ENCODE results near the gene WNT16. TPM values are rescaled to one million over a fixed set of nuclear protein-coding genes. Genes with fewer than 3 reads are reported as not detected.

WNT16 gene
- polyA plus RNA-seq, 1 donor: 0.22 TPM

DNA sequence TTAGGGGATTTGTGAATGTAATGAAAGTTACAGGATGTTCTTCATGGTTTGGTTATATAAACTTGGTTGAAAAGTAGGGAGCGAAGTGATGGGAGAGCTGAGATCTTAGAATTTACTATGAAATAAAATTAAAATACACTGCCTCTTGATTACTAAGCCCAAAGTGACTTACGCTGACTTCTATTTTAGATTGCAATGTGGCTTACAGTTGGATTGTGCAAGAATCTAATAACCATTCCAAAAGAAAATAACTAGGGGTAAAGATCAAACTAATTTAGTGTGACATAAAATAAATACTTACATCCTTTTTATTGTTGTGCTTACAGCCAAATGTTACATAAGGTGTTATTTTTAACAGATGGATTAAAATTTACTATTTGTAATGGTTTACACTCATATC, 15.3 kb downstream of the WNT16 start:
- no peak for DNase-seq (ENCODE audit: low read depth)

- DNase-seq (ENCODE audit: low read depth): no peak
Measured at GRCh38 chr7:121344497-121344896, 15.7 kb downstream of the WNT16 start.

DNA sequence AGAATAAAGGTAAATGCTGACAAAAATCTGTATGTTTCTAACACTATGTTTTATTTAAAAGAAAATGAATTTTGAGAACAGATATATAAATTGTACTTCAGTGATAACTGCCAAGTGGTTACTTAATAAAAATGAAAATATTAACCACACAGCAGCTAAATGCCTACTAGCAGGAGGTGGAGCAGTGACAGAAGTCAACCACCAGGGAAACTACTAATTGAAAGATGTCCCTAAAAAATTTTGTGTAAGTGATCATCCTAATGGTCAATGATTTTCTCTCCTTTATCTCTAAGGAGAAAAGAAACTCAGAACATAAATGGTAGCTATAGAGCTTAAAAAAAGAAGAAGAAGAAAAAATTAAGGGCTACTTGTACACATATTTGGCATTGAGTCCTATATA, 22.9 kb downstream of the WNT16 start:
- DNase-seq (ENCODE audit: low read depth): no peak

DNA sequence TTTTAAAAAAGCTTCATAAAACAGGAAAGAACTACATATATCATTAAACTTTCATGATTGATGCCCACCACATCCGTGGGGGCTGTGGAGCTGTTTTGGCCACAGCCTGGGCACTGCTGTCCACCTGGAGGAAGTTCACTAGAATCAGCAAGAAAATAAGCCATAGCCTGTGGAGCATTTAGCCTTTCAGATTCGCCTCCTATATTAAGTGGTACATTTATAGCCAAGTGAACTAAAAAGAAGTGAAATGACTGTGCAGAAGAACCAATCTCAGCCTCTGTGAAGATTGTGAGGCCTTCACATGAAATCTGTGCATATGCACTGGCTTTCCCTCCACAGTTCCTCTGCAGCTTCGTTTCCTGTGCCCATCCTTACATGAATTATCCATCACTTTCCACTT, 23.5 kb downstream of the WNT16 start:
- no peak for DNase-seq (ENCODE audit: low read depth)

GRCh38 chr7:121355574-121355973, 26.8 kb downstream of the WNT16 start:
- DNase-seq (ENCODE audit: low read depth): no peak

DNA sequence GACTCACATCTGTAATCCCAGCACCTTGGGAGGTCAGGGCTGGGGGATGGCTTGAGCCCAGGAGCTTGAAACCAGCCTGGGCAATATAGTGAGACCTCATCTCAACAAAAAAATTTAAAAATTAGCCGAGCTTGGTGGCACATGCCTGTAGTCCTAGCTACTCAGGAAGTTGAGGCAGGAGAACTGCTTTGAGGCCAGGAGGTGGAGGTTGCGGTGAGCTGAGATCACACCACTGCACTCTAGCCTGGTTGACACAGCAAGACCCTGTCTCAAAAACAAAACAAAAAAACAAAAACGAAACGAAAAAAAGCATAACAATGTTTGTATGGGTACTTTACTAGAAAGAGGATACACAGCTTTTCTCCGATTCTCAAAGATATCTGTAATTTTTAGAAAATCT, 31.8 kb downstream of the WNT16 start:
- no peak for DNase-seq (ENCODE audit: low read depth)

GRCh38 chr7:121366852-121367431, 38.1 kb downstream of the WNT16 start:
- no peak for DNase-seq (ENCODE audit: low read depth)

DNA sequence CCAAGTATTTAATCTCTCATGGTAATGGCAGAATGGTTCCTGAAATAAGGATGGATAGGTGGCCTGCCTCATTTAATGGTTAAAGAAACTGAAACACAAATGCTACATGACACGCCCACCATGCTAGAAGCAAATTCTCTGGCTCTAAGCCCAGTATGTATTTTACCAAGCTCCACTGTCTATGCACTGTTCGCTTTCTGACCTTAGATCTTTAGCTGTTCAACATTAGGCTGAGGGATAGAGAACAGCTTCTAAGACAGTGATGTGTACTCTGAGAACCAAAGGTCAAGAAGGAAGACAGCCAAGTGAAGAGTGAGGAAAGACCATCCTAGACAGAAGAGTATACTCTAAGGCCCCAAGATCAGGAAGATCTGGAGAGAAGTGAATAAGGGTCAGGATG, 40.7 kb downstream of the WNT16 start:
- DNase-seq (ENCODE audit: low read depth): no peak

GRCh38 chr7:121371367-121371766, 42.6 kb downstream of the WNT16 start:
- no peak for DNase-seq (ENCODE audit: low read depth)

- DNase-seq (ENCODE audit: low read depth): no peak
Measured at GRCh38 chr7:121371883-121372282, 43.1 kb downstream of the WNT16 start.

GRCh38 chr7:121372376-121373010, 43.7 kb downstream of the WNT16 start:
- no peak for DNase-seq (ENCODE audit: low read depth)

DNA sequence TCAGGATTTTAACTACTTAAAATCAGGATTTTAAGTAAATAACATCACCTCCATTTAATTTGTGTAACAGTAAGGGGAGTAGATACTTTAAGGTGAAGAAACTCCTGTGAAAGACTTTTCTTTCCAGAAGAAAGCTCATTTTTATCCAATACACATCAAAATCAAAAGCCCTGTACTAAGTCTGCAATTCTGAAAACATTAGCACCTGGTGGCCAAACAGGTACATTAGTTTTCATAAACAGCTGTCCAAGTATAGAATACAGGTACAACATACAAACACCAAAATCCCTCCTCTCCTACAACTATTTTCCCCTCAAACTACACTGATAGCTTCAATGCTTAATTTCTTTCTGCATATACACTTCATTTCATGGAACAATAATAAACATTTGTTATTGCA, 44.4 kb downstream of the WNT16 start:
- DNase-seq (ENCODE audit: low read depth): no peak

- no peak for DNase-seq (ENCODE audit: low read depth)
Measured at GRCh38 chr7:121376979-121377378, 48.2 kb downstream of the WNT16 start.

GRCh38 chr7:121379930-121380329, 51.1 kb downstream of the WNT16 start:
- no peak for DNase-seq (ENCODE audit: low read depth)

- no peak for DNase-seq (ENCODE audit: low read depth)
Measured at GRCh38 chr7:121382473-121382872, 53.7 kb downstream of the WNT16 start.

DNA sequence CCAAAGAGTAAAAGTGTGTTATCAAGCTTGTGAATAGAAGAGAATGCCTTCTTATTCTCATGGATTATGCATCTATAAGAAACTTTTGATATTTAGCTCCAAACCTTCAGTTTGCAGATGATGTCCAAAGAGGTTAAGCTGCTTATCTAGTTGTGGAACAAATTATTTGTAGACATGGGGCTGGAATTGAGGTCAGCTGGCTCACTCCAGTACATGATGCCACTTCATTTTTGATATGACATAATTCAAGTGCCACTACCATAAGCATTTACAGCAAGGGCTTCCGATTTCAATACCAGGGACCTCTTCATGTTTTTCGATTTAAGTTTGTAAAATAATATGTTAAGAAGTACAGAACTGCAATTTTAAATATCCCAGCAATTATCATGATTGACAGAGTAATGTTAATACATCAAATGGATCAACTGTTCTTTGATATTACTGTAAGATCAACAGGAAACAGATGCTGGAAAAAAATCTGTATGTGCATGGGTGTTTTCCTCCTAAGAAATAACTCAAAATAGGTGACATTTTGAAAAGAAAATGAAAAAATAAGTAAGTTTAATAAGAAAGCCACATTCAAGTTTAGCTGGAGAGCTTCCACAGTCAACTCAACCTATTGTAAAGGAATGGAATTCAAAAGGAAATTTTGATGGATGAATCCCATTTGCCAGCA, 54.6 kb downstream of the WNT16 start:
- DNase-seq (ENCODE audit: low read depth): no peak

DNA sequence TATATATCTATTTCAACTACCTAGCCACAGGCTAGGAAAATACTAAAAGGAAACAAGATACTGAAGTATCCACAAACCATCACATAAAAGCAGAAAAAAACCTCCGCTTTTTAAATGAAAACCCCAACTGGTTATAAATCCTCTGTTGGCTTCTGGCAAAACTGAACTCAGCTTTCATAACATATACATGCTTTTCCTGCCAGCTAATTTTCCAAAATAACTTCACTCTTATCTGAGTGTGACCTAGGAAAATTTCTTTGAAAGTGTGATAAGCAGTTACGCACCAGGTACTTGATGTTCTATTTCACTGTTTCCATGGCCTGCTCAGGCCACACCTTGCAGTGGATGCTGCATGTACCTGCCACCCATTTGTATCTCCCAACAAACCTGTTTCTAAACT, 55.5 kb downstream of the WNT16 start:
- no peak for DNase-seq (ENCODE audit: low read depth)

GRCh38 chr7:121385056-121385799, 56.4 kb downstream of the WNT16 start:
- no peak for DNase-seq (ENCODE audit: low read depth)

DNA sequence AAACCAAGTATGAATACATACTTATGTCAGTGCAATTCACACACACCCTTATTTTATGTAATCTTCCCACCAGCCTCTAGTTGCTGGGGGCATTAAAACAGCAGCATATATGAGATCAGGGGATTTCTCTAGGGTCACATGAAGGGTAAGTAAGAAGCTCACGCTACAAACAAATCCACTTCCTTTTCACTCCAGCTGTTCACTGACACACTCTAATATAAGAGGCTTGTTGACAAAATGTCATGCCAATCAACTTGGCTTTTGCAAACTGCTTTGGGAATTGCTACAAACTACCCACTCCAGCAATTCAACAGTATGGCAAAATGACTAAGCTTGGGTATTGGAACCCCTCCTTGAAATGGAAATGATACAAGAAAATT, 57.0 kb downstream of the WNT16 start:
- no peak for DNase-seq (ENCODE audit: low read depth)

DNA sequence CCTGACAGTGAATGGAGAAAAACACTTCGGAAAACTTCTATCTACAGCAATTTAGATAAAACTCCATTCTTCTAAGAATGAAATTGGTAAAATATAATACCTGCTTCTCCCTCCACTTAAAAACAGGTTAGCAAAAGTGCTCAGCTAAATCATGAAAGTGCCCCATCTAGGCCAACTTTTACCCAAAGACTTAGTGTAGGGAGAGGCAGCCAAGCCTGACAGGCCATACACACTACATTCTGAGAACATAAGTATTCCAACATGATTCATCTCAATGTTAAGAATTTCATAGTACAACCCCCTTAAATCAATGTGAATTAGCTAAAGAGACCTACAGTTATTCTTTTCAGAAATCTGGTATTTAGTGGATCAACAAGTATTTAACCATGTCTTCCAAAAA, 60.1 kb downstream of the WNT16 start:
- DNase-seq (ENCODE audit: low read depth): no peak

DNA sequence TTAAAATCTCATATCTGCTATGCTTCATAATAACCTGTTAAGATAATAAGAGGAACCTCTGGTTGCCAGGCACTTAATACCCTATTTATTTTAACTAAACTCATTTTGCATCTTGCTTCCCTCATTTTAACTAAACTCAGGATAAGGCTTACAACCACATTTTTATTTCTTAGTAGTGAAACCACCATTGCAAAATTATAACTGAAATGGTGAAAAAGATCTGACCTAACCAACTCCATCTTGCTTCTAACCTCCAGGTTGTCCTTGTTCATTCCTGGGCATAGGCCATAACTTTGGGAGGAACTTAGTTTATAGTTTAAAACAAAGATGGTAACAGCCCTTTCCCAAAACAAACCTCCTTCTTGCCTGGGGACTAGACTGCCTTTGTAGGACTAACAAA, 61.3 kb downstream of the WNT16 start:
- DNase-seq (ENCODE audit: low read depth): no peak

DNA sequence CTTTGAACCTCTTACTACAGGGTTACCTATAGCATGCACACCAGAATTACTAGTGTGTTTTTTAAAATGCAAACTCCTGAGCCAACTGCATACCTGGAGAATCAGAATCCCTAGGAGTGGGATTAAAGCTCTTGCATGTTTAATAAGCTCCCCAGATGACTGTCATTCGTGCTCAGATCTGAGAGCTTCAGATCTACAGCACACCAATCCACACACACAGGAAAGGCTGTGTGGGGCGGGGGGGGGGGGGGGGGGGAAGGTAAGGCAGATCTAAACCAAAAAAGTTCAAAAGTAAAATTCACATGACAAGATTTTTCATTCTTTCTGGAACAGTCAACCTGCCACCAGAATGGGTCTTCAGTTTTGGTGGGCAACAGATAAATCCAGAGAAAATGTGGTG, 61.8 kb downstream of the WNT16 start:
- no peak for DNase-seq (ENCODE audit: low read depth)
